GM23338 (cell line): Measurements from ENCODE around the gene FIGN. TPM values are rescaled to one million over a fixed set of nuclear protein-coding genes. Genes with fewer than 3 reads are reported as not detected.

Experiments used
- ATAC-seq: fragments of 200-7000 bp; cut with Tn5 transposase; 3 replicates; pipeline ENCODE4 v1.9.1; 2020
- DNase-seq: peaks from one replicate; pipeline ENCODE4 v3.0.0-alpha.2; 2015; ENCODE audit warnings: low spot score
- H2AFZ ChIP-seq: fragments of 200-600 bp; sonication (generic); 2 replicates; pipeline ENCODE4 v1.8.0; 2016; ENCODE audit warnings: antibody characterized with exemption, mild to moderate bottlenecking, moderate library complexity
- H3F3A ChIP-seq: fragments of 200-600 bp; sonication (generic); replicated peaks from 2 replicates; pipeline ENCODE4 v1.8.0; 2017; ENCODE audit warnings: antibody characterized with exemption, mixed run types, low read depth
- H3K27ac ChIP-seq: fragments of 200-600 bp; sonication (generic); 2 replicates; pipeline ENCODE4 v1.6.1; 2016; ENCODE audit warnings: low read depth
- H3K27me3 ChIP-seq: fragments of 200-600 bp; sonication (generic); 2 replicates; pipeline ENCODE4 v1.8.0; 2016; ENCODE audit warnings: mild to moderate bottlenecking, mixed run types, moderate library complexity; ENCODE audit not compliant: insufficient read depth
- H3K36me3 ChIP-seq: fragments of 200-600 bp; sonication (generic); 2 replicates; pipeline ENCODE4 v1.8.0; 2016; ENCODE audit warnings: mild to moderate bottlenecking; ENCODE audit not compliant: insufficient read depth
- H3K4me1 ChIP-seq: fragments of 200-600 bp; sonication (generic); 2 replicates; pipeline ENCODE4 v1.8.0; 2016; ENCODE audit warnings: mild to moderate bottlenecking, moderate library complexity; ENCODE audit not compliant: insufficient read depth
- H3K4me2 ChIP-seq: fragments of 200-600 bp; sonication (generic); 2 replicates; pipeline ENCODE4 v1.7.1; 2017; ENCODE audit warnings: mixed run types
- H3K4me3 ChIP-seq: fragments of 200-600 bp; sonication (generic); 2 replicates; pipeline ENCODE4 v1.6.1; 2016; ENCODE audit warnings: mixed run types
- H3K79me2 ChIP-seq: fragments of 200-600 bp; sonication (generic); replicated peaks from 2 replicates; pipeline ENCODE4 v1.8.0; 2017; ENCODE audit warnings: mild to moderate bottlenecking; ENCODE audit not compliant: insufficient read depth
- H3K9me2 ChIP-seq: fragments of 200-600 bp; sonication (generic); 2 replicates; pipeline ENCODE4 v1.8.0; 2017; ENCODE audit not compliant: insufficient read depth
- H4K20me1 ChIP-seq: fragments of 200-600 bp; sonication (generic); replicated peaks from 2 replicates; pipeline ENCODE4 v1.8.0; 2017; ENCODE audit warnings: mild to moderate bottlenecking; ENCODE audit not compliant: insufficient read depth
- H3K27ac Mint-ChIP-seq: 2 replicates; pipeline ENCODE4 v1.8.0; 2020; ENCODE audit warnings: inconsistent platforms, mild to moderate bottlenecking, moderate library complexity, mixed read lengths
- H3K27me3 Mint-ChIP-seq: 3 replicates; pipeline ENCODE4 v1.8.0; 2022; ENCODE audit warnings: low read depth, mild to moderate bottlenecking, moderate library complexity, mixed read lengths, inconsistent platforms; ENCODE audit not compliant: insufficient read depth, poor library complexity
- H3K36me3 Mint-ChIP-seq: 3 replicates; pipeline ENCODE4 v1.8.0; 2021; ENCODE audit warnings: low read depth, mild to moderate bottlenecking, inconsistent platforms, moderate library complexity, mixed read lengths
- H3K4me1 Mint-ChIP-seq: 3 replicates; pipeline ENCODE4 v1.8.0; 2020; ENCODE audit warnings: mild to moderate bottlenecking, inconsistent platforms, mixed read lengths
- H3K4me3 Mint-ChIP-seq: 3 replicates; pipeline ENCODE4 v1.8.0; 2021; ENCODE audit warnings: moderate library complexity, mild to moderate bottlenecking, inconsistent platforms, mixed read lengths
- H3K9me3 Mint-ChIP-seq: 3 replicates; pipeline ENCODE4 v1.8.0; 2020; ENCODE audit warnings: moderate library complexity, mild to moderate bottlenecking, inconsistent platforms, mixed read lengths
- EZH2 ChIP-seq: fragments of 200-600 bp; sonication (generic); IDR thresholded peaks from one replicate; pipeline ENCODE4 v1.8.0; 2017; ENCODE audit warnings: antibody characterized with exemption, mild to moderate bottlenecking, low read depth; ENCODE audit not compliant: unreplicated experiment
- REST ChIP-seq: IDR thresholded peaks from one replicate; pipeline ENCODE4 v1.6.1; 2018; ENCODE audit warnings: antibody characterized with exemption; ENCODE audit not compliant: unreplicated experiment
- ZNF114 ChIP-seq: fragments of 250-450 bp; sonication (Bioruptor Pico); IDR thresholded peaks from 2 replicates; pipeline ENCODE4 v1.5.0; 2020; ENCODE audit warnings: mild to moderate bottlenecking, moderate library complexity
- ZNF331 ChIP-seq: fragments of 250-450 bp; sonication (Bioruptor Pico); IDR thresholded peaks from 2 replicates; pipeline ENCODE4 v1.5.0; 2020; ENCODE audit warnings: low read depth, mild to moderate bottlenecking, moderate library complexity
- polyA plus RNA-seq: library from polyadenylated mRNA; unstranded; fragments of >200 nt; fragmentation: Nextera tagmentation; extraction: Ambion mirVana; gene quantifications from 2 replicates; pipeline ENCODE4 v1.2.1, GENCODE V29; 2016
- total RNA-seq: library from RNA; depleted of rRNA; stranded (reverse); fragments of >200 nt; shearing (Covaris generic); gene quantifications from 2 replicates; pipeline ENCODE4 v1.2.3, GENCODE V29; 2014
- TF ChIP-seq, protein P1 (sequence below): fragments of 250-450 bp; sonication (Bioruptor Pico); IDR thresholded peaks from 2 replicates; pipeline ENCODE4 v1.5.0; 2020; ENCODE audit warnings: mild to moderate bottlenecking, moderate library complexity

Gene FIGN
- total and polyA plus RNA-seq, 2 experiments from 2014 or later, result 17.2 to 23.6 TPM

GRCh38 chr2:163733956-163734355 lies 1.9 kb downstream of the FIGN start (continued):
- TF ChIP-seq, protein P1, sequence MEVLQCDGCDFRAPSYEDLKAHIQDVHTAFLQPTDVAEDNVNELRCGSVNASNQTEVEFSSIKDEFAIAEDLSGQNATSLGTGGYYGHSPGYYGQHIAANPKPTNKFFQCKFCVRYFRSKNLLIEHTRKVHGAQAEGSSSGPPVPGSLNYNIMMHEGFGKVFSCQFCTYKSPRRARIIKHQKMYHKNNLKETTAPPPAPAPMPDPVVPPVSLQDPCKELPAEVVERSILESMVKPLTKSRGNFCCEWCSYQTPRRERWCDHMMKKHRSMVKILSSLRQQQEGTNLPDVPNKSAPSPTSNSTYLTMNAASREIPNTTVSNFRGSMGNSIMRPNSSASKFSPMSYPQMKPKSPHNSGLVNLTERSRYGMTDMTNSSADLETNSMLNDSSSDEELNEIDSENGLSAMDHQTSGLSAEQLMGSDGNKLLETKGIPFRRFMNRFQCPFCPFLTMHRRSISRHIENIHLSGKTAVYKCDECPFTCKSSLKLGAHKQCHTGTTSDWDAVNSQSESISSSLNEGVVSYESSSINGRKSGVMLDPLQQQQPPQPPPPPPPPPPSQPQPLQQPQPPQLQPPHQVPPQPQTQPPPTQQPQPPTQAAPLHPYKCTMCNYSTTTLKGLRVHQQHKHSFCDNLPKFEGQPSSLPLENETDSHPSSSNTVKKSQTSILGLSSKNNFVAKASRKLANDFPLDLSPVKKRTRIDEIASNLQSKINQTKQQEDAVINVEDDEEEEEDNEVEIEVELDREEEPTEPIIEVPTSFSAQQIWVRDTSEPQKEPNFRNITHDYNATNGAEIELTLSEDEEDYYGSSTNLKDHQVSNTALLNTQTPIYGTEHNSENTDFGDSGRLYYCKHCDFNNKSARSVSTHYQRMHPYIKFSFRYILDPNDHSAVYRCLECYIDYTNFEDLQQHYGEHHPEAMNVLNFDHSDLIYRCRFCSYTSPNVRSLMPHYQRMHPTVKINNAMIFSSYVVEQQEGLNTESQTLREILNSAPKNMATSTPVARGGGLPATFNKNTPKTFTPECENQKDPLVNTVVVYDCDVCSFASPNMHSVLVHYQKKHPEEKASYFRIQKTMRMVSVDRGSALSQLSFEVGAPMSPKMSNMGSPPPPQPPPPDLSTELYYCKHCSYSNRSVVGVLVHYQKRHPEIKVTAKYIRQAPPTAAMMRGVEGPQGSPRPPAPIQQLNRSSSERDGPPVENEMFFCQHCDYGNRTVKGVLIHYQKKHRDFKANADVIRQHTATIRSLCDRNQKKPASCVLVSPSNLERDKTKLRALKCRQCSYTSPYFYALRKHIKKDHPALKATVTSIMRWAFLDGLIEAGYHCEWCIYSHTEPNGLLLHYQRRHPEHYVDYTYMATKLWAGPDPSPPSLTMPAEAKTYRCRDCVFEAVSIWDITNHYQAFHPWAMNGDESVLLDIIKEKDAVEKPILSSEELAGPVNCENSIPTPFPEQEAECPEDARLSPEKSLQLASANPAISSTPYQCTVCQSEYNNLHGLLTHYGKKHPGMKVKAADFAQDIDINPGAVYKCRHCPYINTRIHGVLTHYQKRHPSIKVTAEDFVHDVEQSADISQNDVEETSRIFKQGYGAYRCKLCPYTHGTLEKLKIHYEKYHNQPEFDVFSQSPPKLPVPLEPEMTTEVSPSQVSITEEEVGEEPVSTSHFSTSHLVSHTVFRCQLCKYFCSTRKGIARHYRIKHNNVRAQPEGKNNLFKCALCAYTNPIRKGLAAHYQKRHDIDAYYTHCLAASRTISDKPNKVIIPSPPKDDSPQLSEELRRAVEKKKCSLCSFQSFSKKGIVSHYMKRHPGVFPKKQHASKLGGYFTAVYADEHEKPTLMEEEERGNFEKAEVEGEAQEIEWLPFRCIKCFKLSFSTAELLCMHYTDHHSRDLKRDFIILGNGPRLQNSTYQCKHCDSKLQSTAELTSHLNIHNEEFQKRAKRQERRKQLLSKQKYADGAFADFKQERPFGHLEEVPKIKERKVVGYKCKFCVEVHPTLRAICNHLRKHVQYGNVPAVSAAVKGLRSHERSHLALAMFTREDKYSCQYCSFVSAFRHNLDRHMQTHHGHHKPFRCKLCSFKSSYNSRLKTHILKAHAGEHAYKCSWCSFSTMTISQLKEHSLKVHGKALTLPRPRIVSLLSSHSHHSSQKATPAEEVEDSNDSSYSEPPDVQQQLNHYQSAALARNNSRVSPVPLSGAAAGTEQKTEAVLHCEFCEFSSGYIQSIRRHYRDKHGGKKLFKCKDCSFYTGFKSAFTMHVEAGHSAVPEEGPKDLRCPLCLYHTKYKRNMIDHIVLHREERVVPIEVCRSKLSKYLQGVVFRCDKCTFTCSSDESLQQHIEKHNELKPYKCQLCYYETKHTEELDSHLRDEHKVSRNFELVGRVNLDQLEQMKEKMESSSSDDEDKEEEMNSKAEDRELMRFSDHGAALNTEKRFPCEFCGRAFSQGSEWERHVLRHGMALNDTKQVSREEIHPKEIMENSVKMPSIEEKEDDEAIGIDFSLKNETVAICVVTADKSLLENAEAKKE (CRISPR knock-in tag), result no peak
- no peak for TF ChIP-seq REST
- TF ChIP-seq EZH2, result no peak

- peaks cover 71% of the 10 kb centered on the region for H3K79me2 ChIP-seq
- H3K27ac ChIP-seq, result no peak overlapping the region
- DNase-seq, result no peak
- no peaks in the 10 kb centered on the region for H3K36me3 Mint-ChIP-seq
- peak overlapping the region; percentile 80 for H3K4me3 ChIP-seq
- H3K27ac Mint-ChIP-seq, result no peak overlapping the region
- peak overlapping the region; percentile 91 for H3K4me3 Mint-ChIP-seq
- TF ChIP-seq ZNF114, result no peak
- TF ChIP-seq ZNF331 (CRISPR knock-in tag), result no peak
- no peak overlapping the region for H2AFZ ChIP-seq
- no peaks in the 10 kb centered on the region for H3K9me2 ChIP-seq
- H3K4me1 ChIP-seq, result peaks cover 43% of the 10 kb centered on the region
- H3K36me3 ChIP-seq, result no peaks in the 10 kb centered on the region
- no peak for ATAC-seq
- no peaks in the 10 kb centered on the region for H3F3A ChIP-seq
- no peaks in the 10 kb centered on the region for H3K9me3 Mint-ChIP-seq
- no peaks in the 10 kb centered on the region for H3K27me3 ChIP-seq
- H4K20me1 ChIP-seq, result no peaks in the 10 kb centered on the region
- peaks cover 3% of the 10 kb centered on the region for H3K27me3 Mint-ChIP-seq
- H3K4me2 ChIP-seq, result peak overlapping the region; percentile 88
- peaks cover 50% of the 10 kb centered on the region for H3K4me1 Mint-ChIP-seq
These were observed 2.4 kb downstream of the FIGN start for GRCh38 chr2:163733301-163733938.
